HEK293 (cell line): ENCODE data around the gene CCDC24.

Experiments used
- ZFP69B ChIP-seq: fragments of 450-650 bp; formaldehyde crosslinking; IDR thresholded peaks from 2 replicates; pipeline ENCODE4 v1.5.1; 2016; ENCODE audit warnings: missing biosample characterization, missing genetic modification characterization
- ZNF426 ChIP-seq: fragments of 450-650 bp; formaldehyde crosslinking; IDR thresholded peaks from 2 replicates; pipeline ENCODE4 v1.5.1; 2017; ENCODE audit warnings: missing biosample characterization, missing genetic modification characterization, mild to moderate bottlenecking, inconsistent platforms, moderate library complexity

DNA sequence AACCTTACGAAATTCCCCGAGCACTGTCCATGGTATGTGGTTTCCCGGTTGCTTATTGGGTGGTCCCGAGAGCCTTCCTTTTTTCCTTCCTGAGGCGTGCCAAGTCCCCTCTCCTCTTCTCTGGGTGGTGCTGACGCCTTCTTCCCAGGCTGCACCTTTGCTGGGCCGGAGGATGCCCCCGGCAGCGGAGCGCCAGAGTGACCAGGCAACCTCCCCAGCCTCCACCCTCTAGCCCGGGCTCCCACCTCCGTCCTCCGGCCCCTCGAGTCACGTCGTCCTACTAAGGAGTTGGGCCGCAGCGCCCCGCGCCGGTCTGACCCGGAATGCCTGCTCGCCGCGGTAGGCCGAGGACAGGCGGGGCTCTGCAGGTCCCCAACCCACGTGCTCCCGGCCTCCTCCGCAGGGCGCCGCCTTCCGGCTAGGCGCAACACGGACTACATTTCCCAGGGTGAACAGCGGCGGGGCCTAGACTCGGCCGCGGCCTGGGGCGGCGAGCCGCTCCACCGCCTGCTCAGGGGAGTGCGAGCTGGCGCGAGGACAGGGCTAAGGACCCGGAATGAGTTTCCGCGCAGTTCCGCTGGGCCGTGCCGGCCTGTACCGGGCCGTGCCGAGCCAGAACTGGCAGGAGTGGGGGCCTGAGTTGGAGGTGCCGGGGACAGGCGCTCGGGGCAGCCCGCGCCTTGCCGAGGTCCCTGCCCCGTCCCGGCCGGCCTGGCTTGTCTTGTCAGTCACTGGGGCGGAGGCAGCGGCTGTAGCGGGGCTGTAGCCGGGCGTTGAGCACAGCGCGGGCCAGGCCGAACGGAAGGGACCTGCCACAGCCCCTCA lies 45.0 kb upstream of the CCDC24 start, which contains the start of gene IPO13:
- TF ChIP-seq ZNF426 (tag by site-specific recombination), result no peak
- no peak; the same call in none of the 2 replicates for TF ChIP-seq ZFP69B (tag by site-specific recombination)
